ENCODE data around the gene OSBPL1A.

OSBPL1A gene

DNA sequence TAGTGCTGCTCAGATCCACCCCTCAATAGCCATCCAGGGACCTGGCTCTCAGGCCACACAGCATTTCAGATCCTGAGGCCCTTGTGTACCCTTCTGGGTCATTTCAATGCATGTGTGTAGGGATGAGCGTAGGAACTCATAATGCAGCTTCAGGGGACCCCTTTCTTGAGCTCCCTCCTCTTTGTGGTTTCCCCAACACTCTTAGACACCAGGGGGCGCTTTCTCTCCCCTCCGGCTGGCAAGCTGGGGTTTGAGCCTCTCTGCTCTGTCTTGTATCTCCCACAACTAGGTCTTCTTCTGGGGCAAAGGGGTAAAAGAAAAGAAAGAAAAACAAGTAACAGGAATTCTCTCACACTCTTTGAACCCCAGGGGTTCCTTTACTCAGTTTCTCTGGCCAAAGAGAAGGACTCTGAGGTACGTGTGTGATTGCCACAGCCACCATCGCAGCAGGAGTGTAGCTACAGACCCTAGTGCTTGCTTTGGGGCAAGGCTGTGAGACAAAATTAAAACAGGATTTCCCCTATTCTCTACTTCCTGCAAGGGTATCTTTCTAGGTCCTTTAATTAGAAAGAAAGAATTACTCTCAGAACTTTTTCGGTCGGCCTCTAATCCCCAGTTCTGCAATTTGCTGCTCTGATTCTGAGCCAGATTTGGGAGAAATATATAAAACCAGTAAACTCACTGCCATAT lies 220.8 kb downstream of the OSBPL1A start:
- no peak overlapping the region for H3K27ac ChIP-seq
- TF ChIP-seq, protein P1, sequence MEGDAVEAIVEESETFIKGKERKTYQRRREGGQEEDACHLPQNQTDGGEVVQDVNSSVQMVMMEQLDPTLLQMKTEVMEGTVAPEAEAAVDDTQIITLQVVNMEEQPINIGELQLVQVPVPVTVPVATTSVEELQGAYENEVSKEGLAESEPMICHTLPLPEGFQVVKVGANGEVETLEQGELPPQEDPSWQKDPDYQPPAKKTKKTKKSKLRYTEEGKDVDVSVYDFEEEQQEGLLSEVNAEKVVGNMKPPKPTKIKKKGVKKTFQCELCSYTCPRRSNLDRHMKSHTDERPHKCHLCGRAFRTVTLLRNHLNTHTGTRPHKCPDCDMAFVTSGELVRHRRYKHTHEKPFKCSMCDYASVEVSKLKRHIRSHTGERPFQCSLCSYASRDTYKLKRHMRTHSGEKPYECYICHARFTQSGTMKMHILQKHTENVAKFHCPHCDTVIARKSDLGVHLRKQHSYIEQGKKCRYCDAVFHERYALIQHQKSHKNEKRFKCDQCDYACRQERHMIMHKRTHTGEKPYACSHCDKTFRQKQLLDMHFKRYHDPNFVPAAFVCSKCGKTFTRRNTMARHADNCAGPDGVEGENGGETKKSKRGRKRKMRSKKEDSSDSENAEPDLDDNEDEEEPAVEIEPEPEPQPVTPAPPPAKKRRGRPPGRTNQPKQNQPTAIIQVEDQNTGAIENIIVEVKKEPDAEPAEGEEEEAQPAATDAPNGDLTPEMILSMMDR (conservative IDR thresholded peaks at IDR 0.05), result peak; percentile 68

DNA sequence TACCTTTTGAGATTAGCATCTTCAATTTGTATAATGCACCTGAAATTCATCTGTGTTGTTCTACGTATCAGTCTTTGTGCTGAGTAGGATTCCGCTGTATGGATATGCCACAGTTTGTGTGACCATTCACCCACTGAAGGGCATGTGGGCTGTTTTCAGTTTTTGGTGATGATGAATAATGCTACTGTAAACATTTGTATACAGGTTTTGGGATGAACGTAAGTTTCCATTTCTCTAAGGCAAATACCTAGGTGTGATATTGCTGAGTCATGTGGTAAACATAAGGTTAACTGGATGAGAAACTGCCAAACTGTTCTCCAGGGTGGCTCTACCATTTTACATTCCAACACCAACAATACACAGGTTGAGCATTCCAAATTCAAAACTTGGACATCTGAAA lies 223.6 kb downstream of the OSBPL1A start:
- H3K27ac ChIP-seq, result no peak overlapping the region
- TF ChIP-seq, protein P1 (conservative IDR thresholded peaks at IDR 0.05), result no peak

DNA sequence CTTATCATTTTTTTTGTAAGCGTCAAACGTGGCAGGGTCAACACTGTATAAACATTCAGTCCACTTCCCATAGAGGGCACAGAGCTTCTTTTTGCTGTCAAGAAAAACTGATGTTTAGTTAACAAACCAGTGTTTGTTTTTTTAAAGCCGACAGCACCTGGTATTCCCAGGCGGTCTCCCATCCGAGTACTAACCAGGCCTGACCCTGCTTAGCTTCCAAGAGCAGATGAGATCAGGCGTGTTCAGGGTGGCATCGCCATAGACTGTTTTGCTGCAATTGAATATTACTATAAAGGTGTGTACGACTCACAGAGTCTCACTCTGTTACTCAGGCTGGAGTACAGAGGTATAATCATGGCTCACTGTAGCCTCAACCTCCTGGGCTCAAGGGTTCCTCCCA lies 227.3 kb downstream of the OSBPL1A start:
- no peak overlapping the region for H3K27ac ChIP-seq
- TF ChIP-seq, protein P1 (conservative IDR thresholded peaks at IDR 0.05), result no peak

DNA sequence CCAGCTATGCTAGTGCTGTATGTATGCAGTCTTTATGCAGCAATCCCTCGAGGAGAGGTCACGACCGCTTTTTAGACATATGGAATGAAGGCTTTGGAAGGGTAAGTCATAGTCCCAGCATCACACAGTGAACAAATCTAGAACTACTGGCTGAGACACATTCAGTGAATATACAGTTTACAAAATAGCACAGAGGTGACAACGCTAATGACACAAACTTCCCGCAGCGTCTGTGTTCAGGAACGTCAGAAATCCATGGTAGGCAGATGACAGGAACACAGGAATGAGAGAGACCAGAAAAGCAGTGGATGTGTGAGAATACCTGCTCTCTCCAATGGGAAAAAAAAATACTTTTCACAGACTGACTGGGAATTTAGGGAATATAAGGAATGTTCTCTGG lies 229.1 kb downstream of the OSBPL1A start:
- no peak overlapping the region for H3K27ac ChIP-seq
- TF ChIP-seq, protein P1 (conservative IDR thresholded peaks at IDR 0.05), result no peak

DNA sequence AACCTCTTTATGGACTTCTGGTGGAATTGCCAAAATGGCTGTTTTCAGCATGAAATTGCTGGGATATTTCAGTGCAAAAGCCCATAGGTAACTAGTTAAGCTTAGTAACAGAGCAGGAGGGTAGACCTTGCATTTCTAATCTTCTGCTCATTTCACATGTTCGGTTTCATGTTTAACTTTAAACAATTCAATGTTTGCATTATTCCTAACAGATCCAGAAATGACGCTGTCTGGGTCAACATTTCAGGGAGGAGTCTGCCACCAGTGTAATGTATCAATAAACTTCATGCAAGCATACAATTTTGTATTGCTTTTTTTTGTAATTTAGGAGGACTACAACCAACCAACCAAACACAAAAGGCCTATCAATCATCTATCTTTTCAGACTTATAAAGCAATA lies 236.3 kb downstream of the OSBPL1A start:
- H3K27ac ChIP-seq, result no peak overlapping the region
- TF ChIP-seq, protein P1 (conservative IDR thresholded peaks at IDR 0.05), result no peak

DNA sequence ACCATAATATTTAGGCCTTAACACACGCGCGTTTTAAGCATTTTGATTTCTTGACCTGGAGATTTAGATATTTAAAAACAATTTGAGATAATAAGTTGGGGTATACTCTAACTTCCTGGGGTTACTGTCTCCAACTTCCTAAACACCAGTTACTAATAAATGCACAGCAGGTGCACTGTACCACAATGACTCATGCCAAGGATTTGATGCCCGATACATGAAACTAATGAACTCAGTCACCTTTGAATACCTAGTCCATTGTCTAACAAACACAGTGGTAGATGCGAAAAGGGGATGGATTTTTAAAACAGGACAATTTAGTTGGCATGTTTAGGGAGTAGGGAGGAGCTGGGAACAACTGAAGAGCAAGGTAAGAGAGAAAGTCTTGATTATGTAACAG lies 237.5 kb downstream of the OSBPL1A start:
- TF ChIP-seq, protein P1 (conservative IDR thresholded peaks at IDR 0.05), result no peak
- H3K27ac ChIP-seq, result no peak overlapping the region

DNA sequence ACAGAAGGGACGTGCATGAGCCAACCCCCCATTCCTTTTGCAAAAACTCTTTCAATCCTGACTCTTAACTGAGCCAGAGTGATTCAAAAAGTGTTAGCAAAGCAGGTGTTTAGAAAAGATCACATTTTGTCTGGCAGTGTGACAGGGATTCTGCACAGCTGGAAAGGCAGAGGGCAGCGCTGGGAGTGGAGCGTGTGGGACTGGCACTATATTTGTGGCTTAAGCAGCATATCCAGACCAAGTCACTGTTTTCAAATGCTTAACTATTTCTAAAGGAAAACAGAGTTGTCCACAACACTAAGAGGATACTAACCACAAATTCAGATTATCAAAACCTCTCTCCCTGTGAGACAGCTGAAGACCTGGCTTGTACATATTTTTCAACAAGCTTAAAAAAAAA lies 239.8 kb downstream of the OSBPL1A start:
- H3K27ac ChIP-seq, result no peak overlapping the region
- TF ChIP-seq, protein P1 (conservative IDR thresholded peaks at IDR 0.05), result no peak
